IMR-90 (cell line): ENCODE data around the gene REN. TPM values are rescaled to one million over a fixed set of nuclear protein-coding genes. Genes with fewer than 3 reads are reported as not detected.

Experiments used
- ATAC-seq: fragments of 200-7000 bp; cut with Tn5 transposase; 2 replicates; pipeline ENCODE4 v1.9.1; 2020; ENCODE audit warnings: low read depth, mild to moderate bottlenecking, moderate library complexity
- BruUV-seq: library from RNA; stranded (reverse); fragments of 400-500 nt; replicated peaks from 2 replicates; lab custom pipeline; 2021; lab: Mats Ljungman, UMichigan
- CTCF ChIA-PET: fragments of 300-600 bp; formaldehyde crosslinking; extraction: SDS; loops from one replicate; lab custom pipeline; 2021; ENCODE audit warnings: antibody characterized with exemption; lab: Yijun Ruan, JAX
- POLR2A ChIA-PET: fragments of 300-600 bp; sonication (Branson Sonifier 250); formaldehyde crosslinking; loops from one replicate; lab custom pipeline; 2022; ENCODE audit warnings: antibody characterized with exemption; ENCODE audit not compliant: unreplicated experiment; lab: Charles Lee
- DNase-seq: peaks from one replicate; pipeline ENCODE4 v3.0.0; 2013
- H2AFZ ChIP-seq: replicated peaks from 2 replicates; pipeline ENCODE3; 2013; ENCODE audit warnings: low read length, mild to moderate bottlenecking; ENCODE audit not compliant: poor library complexity
- H2AK5ac ChIP-seq: 2 replicates; pipeline ENCODE4 v1.6.1; 2013; ENCODE audit warnings: low read depth, low read length, inconsistent platforms
- H2AK9ac ChIP-seq: replicated peaks from 2 replicates; pipeline ENCODE3; 2013; ENCODE audit warnings: mild to moderate bottlenecking, low read depth, low read length, moderate library complexity; ENCODE audit not compliant: poor library complexity
- H2BK120ac ChIP-seq: 2 replicates; pipeline ENCODE4 v1.6.1; 2013; ENCODE audit warnings: low read depth, low read length, inconsistent platforms
- H2BK15ac ChIP-seq: 3 replicates; pipeline ENCODE4 v1.6.1; 2013; ENCODE audit warnings: low read depth, low read length, inconsistent platforms
- H2BK20ac ChIP-seq: 2 replicates; pipeline ENCODE4 v1.6.1; 2013; ENCODE audit warnings: low read depth, mild to moderate bottlenecking, inconsistent platforms, low read length, moderate library complexity
- H2BK5ac ChIP-seq: 2 replicates; pipeline ENCODE4 v1.6.1; 2013; ENCODE audit warnings: mild to moderate bottlenecking, low read depth, low read length, inconsistent platforms; ENCODE audit not compliant: poor library complexity, severe bottlenecking
- H3K14ac ChIP-seq: replicated peaks from 2 replicates; pipeline ENCODE4 v1.6.1; 2013; ENCODE audit warnings: low read depth, low read length, inconsistent platforms
- H3K18ac ChIP-seq: 2 replicates; pipeline ENCODE4 v1.6.1; 2013; ENCODE audit warnings: low read depth, low read length, control low read depth
- H3K23ac ChIP-seq: 2 replicates; pipeline ENCODE4 v1.6.1; 2013; ENCODE audit warnings: low read depth, low read length, inconsistent platforms
- H3K27ac ChIP-seq: 2 replicates; pipeline ENCODE4 v1.5.1; 2013; ENCODE audit warnings: mild to moderate bottlenecking, control low read depth, low read length; ENCODE audit not compliant: insufficient read depth
- H3K27me3 ChIP-seq: 2 replicates; pipeline ENCODE4 v1.6.1; 2013; ENCODE audit warnings: low read length; ENCODE audit not compliant: control insufficient read depth, insufficient read depth
- H3K36me3 ChIP-seq: 2 replicates; pipeline ENCODE4 v1.6.1; 2013; ENCODE audit warnings: low read length, mixed read lengths; ENCODE audit not compliant: control insufficient read depth, insufficient read depth
- H3K4ac ChIP-seq: 2 replicates; pipeline ENCODE4 v1.6.1; 2013; ENCODE audit warnings: low read depth, low read length, inconsistent platforms
- H3K4me1 ChIP-seq: 2 replicates; pipeline ENCODE4 v1.6.1; 2013; ENCODE audit warnings: low read length, mixed read lengths; ENCODE audit not compliant: control insufficient read depth, insufficient read depth
- H3K4me2 ChIP-seq: 2 replicates; pipeline ENCODE4 v1.6.1; 2013; ENCODE audit warnings: low read depth, mild to moderate bottlenecking, control low read depth, low read length, moderate library complexity
- H3K4me3 ChIP-seq: 2 replicates; pipeline ENCODE4 v1.5.1; 2013; ENCODE audit warnings: low read depth, mild to moderate bottlenecking, control low read depth, low read length, moderate library complexity; ENCODE audit not compliant: insufficient read depth
- H3K56ac ChIP-seq: 2 replicates; pipeline ENCODE4 v1.6.1; 2013; ENCODE audit warnings: low read length, inconsistent platforms; ENCODE audit not compliant: insufficient read depth; ENCODE audit errors: extremely low read depth
- H3K79me1 ChIP-seq, 2 experiments: 2 replicates each; pipeline ENCODE4 v1.6.1; 2013; ENCODE audit warnings: low read length in 2 of 2, inconsistent platforms in 1 of 2, low read depth in 1 of 2
- H3K9ac ChIP-seq: 2 replicates; pipeline ENCODE4 v1.6.1; 2013; ENCODE audit warnings: low read depth, low read length, control low read depth
- H3K9me1 ChIP-seq: 2 replicates; pipeline ENCODE4 v1.6.1; 2013; ENCODE audit warnings: low read length, inconsistent platforms; ENCODE audit not compliant: insufficient read depth
- H3K9me3 ChIP-seq: 2 replicates; pipeline ENCODE4 v1.6.1; 2013; ENCODE audit warnings: low read length; ENCODE audit not compliant: control insufficient read depth, insufficient read depth
- H4K20me1 ChIP-seq: 2 replicates; pipeline ENCODE4 v1.6.1; 2013; ENCODE audit warnings: low read length, inconsistent platforms; ENCODE audit not compliant: insufficient read depth
- H4K5ac ChIP-seq: 2 replicates; pipeline ENCODE4 v1.6.1; 2013; ENCODE audit warnings: mild to moderate bottlenecking, low read depth, low read length, control low read depth
- H4K8ac ChIP-seq, 2 experiments: 2 replicates each; pipeline ENCODE4 v1.6.1; 2013; ENCODE audit warnings: low read depth in 2 of 2, low read length in 2 of 2, control low read depth in 1 of 2, inconsistent platforms in 1 of 2
- H4K91ac ChIP-seq: 2 replicates; pipeline ENCODE4 v1.6.1; 2013; ENCODE audit warnings: low read depth, low read length, inconsistent platforms; ENCODE audit not compliant: insufficient read depth
- CEBPB ChIP-seq: IDR thresholded peaks from 2 replicates; pipeline ENCODE4 v1.6.1; 2012; ENCODE audit warnings: low read depth, low read length, improper control_type of control experiment
- CHD1 ChIP-seq: IDR thresholded peaks from 2 replicates; pipeline ENCODE4 v1.6.1; 2012; ENCODE audit warnings: low read depth, low read length, improper control_type of control experiment
- ELK1 ChIP-seq: fragments of 150-350 bp; IDR thresholded peaks from 2 replicates; pipeline ENCODE4 v1.6.1; 2016; ENCODE audit warnings: low read depth, mild to moderate bottlenecking, low read length, moderate library complexity, borderline replicate concordance
- MAFK ChIP-seq: IDR thresholded peaks from 2 replicates; pipeline ENCODE4 v1.6.1; 2012; ENCODE audit warnings: low read depth, low read length, improper control_type of control experiment
- MAZ ChIP-seq: IDR thresholded peaks from 2 replicates; pipeline ENCODE4 v1.6.1; 2012; ENCODE audit warnings: low read depth, mild to moderate bottlenecking, low read length, improper control_type of control experiment, moderate library complexity, borderline replicate concordance
- POLR2A ChIP-seq: IDR thresholded peaks from 2 replicates; pipeline ENCODE4 v1.6.1; 2012; ENCODE audit warnings: mild to moderate bottlenecking, low read depth, low read length
- RAD21 ChIP-seq: IDR thresholded peaks from 2 replicates; pipeline ENCODE4 v1.6.1; 2012; ENCODE audit warnings: low read length, improper control_type of control experiment
- RCOR1 ChIP-seq: IDR thresholded peaks from 2 replicates; pipeline ENCODE4 v1.6.1; 2012; ENCODE audit warnings: mild to moderate bottlenecking, low read length, improper control_type of control experiment; ENCODE audit not compliant: insufficient replicate concordance
- RFX5 ChIP-seq: IDR thresholded peaks from 2 replicates; pipeline ENCODE4 v1.8.0; 2012; ENCODE audit warnings: low read depth, mild to moderate bottlenecking, low read length, moderate library complexity
- WGBS, 2 experiments: methylation state at CpG; one replicate each; pipeline versions ENCODE4 v1.1.5 to v1.1.7; 2013; ENCODE audit warnings: missing lambda C conversion rate in 2 of 2; ENCODE audit not compliant: insufficient read length in 1 of 2; ENCODE audit errors: extremely low coverage in 2 of 2; 5-methylcytosine and 5-hydroxymethylcytosine counted together
- dilution Hi-C: fragments of 300-500 bp; cut with HindIII; formaldehyde crosslinking; loops from one replicate; pipeline ENCODE4 v1.14.3; 2018; ENCODE audit warnings: low sequenced_read_pairs; ENCODE audit not compliant: unreplicated experiment
- in situ Hi-C: fragments of 300-500 bp; cut with MboI; formaldehyde crosslinking; loops from 3 replicates; pipeline ENCODE4 v1.14.3; 2019; ENCODE audit warnings: low sequenced_read_pairs, inconsistent platforms, mixed read lengths
- intact Hi-C: fragments of 100-400 bp; cut with micrococcal nuclease; formaldehyde crosslinking; loops from 2 replicates; pipeline ENCODE4 v1.10.0; 2022
- polyA plus RNA-seq, 3 experiments: library from polyadenylated mRNA; depleted of rRNA; stranded (reverse); fragments of >200 nt; gene quantifications; 2 replicates each; pipeline ENCODE4 v1.2.3, GENCODE V29; 2012; ENCODE audit warnings: low replicate concordance in 1 of 3
- total RNA-seq: library from RNA; depleted of rRNA; stranded (reverse); fragments of >200 nt; gene quantifications from 2 replicates; pipeline ENCODE4 v1.2.3, GENCODE V29; 2012

REN gene
- total and polyA plus RNA-seq, 2 of the 4 experiments (the other 2 are of a cell fraction), result 0.54 to 1.2 TPM

GRCh38 chr1:204141131-204141530 lies 25.0 kb downstream of the REN start:
- TF ChIP-seq CEBPB (no peak), MAZ (no peak), RCOR1 (no peak), MAFK (no peak), CHD1 (no peak), ELK1 (no peak), POLR2A (no peak), RFX5 (no peak), RAD21 (no peak)
- DNase-seq (no peak), ATAC-seq (no peak)
- H3K56ac ChIP-seq, result no peak overlapping the region
- no peak overlapping the region for H3K23ac ChIP-seq
- no peak overlapping the region for H4K8ac ChIP-seq
- H2BK15ac ChIP-seq, result no peak overlapping the region
- BruUV-seq, result no TSS peak
- POLR2A ChIA-PET, result no interaction called here
- no peak overlapping the region for H3K4ac ChIP-seq
- no peaks in the 10 kb centered on the region for H3K9me3 ChIP-seq
- no peak overlapping the region for H2BK120ac ChIP-seq
- H4K91ac ChIP-seq, result no peak overlapping the region
- peaks cover 32% of the 10 kb centered on the region for H3K36me3 ChIP-seq
- no peak overlapping the region for H3K9ac ChIP-seq
- no peaks in the 10 kb centered on the region for H3K4me1 ChIP-seq
- no peak overlapping the region for H3K14ac ChIP-seq
- in situ Hi-C loops, result no loop called here
- H4K20me1 ChIP-seq, result no peaks in the 10 kb centered on the region
- intact Hi-C loops, result no loop called here
- no peaks in the 10 kb centered on the region for H3K9me1 ChIP-seq
- H3K79me1 ChIP-seq, result no peaks in the 10 kb centered on the region; a peak in 1 of 4 replicates
- H2AK9ac ChIP-seq, result no peak overlapping the region
- dilution Hi-C loops, result loop anchor here (25.0 kb wide), 1 partner anchor 279 kb away; the partner anchor contains the start of gene SNRPE
- no peak overlapping the region for H3K4me3 ChIP-seq
- no peak overlapping the region for H4K5ac ChIP-seq
- no peak overlapping the region for H2AFZ ChIP-seq
- no peaks in the 10 kb centered on the region for H3K27me3 ChIP-seq
- no peak overlapping the region for H3K4me2 ChIP-seq
- CTCF ChIA-PET, result interaction anchor here (1.5 kb wide), 1 partner anchor 270 kb away, joined by 3 read pairs; no protein-coding TSS in a partner anchor
- no peak overlapping the region for H3K18ac ChIP-seq
- WGBS, 2 experiments, result 100% methylated on average over 1 of the region's 3 CpGs; no CpG with 5 or more reads in 1 of the 2 experiments
- H3K27ac ChIP-seq, result no peak overlapping the region
- no peak overlapping the region for H2AK5ac ChIP-seq
- no peak overlapping the region for H2BK5ac ChIP-seq
- H2BK20ac ChIP-seq, result no peak overlapping the region
